Fibroblast of villous mesenchyme (primary cell): ENCODE measurements around the gene SPART. TPM values are rescaled to one million over a fixed set of nuclear protein-coding genes. Genes with fewer than 3 reads are reported as not detected.
A peak's percentile ranks its signal among the peaks of the same experiment; 100 is the strongest.

Source experiments
- DNase-seq: peaks from one replicate; pipeline ENCODE4 v3.0.0-alpha.2; 2010; ENCODE audit warnings: low read depth
- H3K4me3 ChIP-seq: 2 replicates; pipeline ENCODE4 v1.5.1; 2011; ENCODE audit warnings: low read depth, mild to moderate bottlenecking, low read length
- CTCF ChIP-seq: IDR thresholded peaks from 2 replicates; pipeline ENCODE4 v1.5.1; 2012; ENCODE audit warnings: low read depth, mild to moderate bottlenecking, low read length; ENCODE audit not compliant: insufficient read depth
- total RNA-seq: library from RNA; depleted of rRNA; stranded (reverse); fragments of >200 nt; gene quantifications from 2 replicates; pipeline ENCODE4 v1.2.3, GENCODE V29; 2012

SPART gene
- total RNA-seq, 1 donor = 106 TPM

DNA sequence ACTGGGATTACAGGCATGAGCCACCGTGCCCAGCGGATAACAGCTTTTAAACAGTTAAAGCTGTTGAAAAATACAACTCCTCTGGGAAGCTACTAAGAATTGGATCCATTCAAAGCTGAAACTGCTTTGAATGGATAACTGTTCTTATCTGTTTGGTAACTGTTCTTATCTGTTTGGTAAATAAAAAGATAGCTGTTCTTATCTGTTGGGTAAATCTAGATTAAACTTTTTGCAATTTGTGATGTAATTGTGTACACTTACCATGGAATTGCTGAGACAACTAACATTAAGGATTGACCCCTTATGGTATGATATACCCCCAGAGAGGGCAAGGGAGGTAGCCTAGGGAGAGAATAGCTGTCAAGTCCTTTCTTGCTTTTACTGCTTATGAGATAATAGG lies 27.9 kb upstream of the SPART start:
- DNase-seq = no peak
- no peak for TF ChIP-seq CTCF
- no peak overlapping the region for H3K4me3 ChIP-seq

GRCh38 chr13:36371185-36371584 lies 25.0 kb upstream of the SPART start:
- H3K4me3 ChIP-seq = no peak overlapping the region
- no peak for TF ChIP-seq CTCF
- DNase-seq = no peak

GRCh38 chr13:36370108-36370429 lies 23.9 kb upstream of the SPART start:
- H3K4me3 ChIP-seq = no peak overlapping the region
- TF ChIP-seq CTCF = no peak

DNA sequence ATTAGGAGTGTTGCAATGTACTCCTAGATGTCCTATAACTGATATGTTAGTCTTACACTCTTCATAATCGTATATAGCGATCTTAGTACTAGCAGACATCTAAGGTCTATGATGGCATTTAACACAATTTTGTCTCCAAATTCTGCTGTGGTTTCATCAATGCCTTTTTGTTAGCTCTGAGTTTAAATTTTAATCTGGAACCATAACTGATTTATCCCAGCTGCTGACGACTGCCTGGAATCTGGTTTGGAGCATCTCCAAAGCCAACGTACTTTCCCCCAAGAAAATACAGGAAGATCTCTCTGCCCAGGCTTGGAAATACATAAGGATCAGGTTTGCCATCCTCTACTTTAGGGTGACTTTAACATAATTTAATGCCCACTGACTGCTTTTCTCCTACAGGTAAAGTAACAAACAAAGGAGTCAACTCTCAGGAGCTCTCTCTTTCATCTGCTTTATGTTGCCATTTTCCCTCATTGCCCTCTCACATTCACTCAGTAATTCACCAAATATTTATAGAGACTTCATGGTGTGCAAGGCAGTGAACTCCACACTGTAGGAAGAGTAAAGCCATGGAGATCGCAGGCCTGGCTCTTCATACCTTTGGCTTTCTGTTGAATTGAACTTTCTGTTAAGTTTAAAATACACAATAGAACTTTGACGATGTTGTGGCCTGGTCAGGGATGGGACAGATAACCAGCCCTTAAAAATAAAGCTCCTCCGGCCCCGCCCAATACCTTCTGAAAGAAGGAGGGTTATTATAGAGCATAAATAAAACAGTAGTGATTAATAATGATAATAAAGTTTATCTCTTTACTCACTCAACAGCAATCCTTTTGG lies 23.3 kb upstream of the SPART start:
- peak; percentile 20 for DNase-seq
- H3K4me3 ChIP-seq = no peak overlapping the region
- TF ChIP-seq CTCF = no peak

More at GRCh38 chr13:36370108-36370429, 23.9 kb upstream of the SPART start:
- no peak for DNase-seq

GRCh38 chr13:36366031-36366430 lies 19.8 kb upstream of the SPART start:
- no peak for TF ChIP-seq CTCF
- no peak for DNase-seq
- no peak overlapping the region for H3K4me3 ChIP-seq

DNA sequence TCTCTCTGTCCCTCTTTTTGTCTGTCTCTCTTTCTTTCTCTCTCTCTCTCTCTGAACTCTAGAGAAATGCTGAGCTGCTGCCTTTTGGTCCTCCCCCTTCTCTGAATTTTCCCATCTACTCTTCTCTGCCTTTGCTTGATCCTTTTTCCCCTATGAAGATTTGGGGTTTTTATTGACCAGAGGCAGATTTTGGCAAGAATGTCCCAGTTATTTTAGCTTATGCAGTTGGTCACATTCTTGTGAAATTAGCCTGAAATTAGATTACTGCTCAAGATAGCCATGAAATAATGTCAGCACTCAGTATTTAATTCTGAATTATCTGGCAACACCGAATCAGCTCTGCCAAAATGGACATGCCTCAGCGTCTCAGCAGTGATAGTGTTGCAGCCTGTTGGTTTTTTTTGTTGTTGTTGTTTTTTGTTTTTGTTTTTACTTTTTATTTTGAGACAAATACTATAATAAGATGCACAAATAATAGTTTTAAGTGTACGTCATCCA lies 17.2 kb upstream of the SPART start:
- H3K4me3 ChIP-seq = no peak overlapping the region
- no peak for TF ChIP-seq CTCF
- no peak for DNase-seq
